NCI-H1092 treated with DMSO at 0.1 percent for 48 hours (cell line): ENCODE data around the gene USP54.

Experiments used
- DNase-seq: peaks from one replicate; lab custom pipeline; 2025; lab: John Stamatoyannopoulos, UW

The USP54 gene

GRCh38 chr10:73529089-73529832, 61.9 kb downstream of the USP54 start:
- DNase-seq = peak; percentile 73

- DNase-seq = no peak
Observed at GRCh38 chr10:73522263-73522662, 68.9 kb downstream of the USP54 start.

- DNase-seq = no peak
Observed at GRCh38 chr10:73519336-73519735, 71.8 kb downstream of the USP54 start.

GRCh38 chr10:73517166-73517888, 73.8 kb downstream of the USP54 start:
- DNase-seq = no peak

GRCh38 chr10:73512207-73512743, 78.9 kb downstream of the USP54 start:
- no peak for DNase-seq

GRCh38 chr10:73509695-73510094, 81.4 kb downstream of the USP54 start:
- DNase-seq = no peak

GRCh38 chr10:73506491-73506890, 84.7 kb downstream of the USP54 start:
- no peak for DNase-seq

GRCh38 chr10:73506074-73506473, 85.1 kb downstream of the USP54 start:
- no peak for DNase-seq

- no peak for DNase-seq
Observed at GRCh38 chr10:73503037-73503436, 88.1 kb downstream of the USP54 start.

- DNase-seq = no peak
Observed at GRCh38 chr10:73501651-73502050, 89.5 kb downstream of the USP54 start.

GRCh38 chr10:73497623-73498022, 93.5 kb downstream of the USP54 start:
- no peak for DNase-seq

GRCh38 chr10:73495884-73496674, 95.1 kb downstream of the USP54 start, which contains the start of gene PPP3CB:
PPP3CB (minus strand) TSS chr10:73496024; CDS start chr10:73495889, 135 bp downstream.
- peak; percentile 89 for DNase-seq

- peak; percentile 74 for DNase-seq
Observed at GRCh38 chr10:73495226-73495883, 95.8 kb downstream of the USP54 start.

- DNase-seq = no peak
Observed at GRCh38 chr10:73494877-73495225, 96.3 kb downstream of the USP54 start.

- DNase-seq = no peak
Observed at GRCh38 chr10:73494213-73494612, 96.9 kb downstream of the USP54 start.

- DNase-seq = no peak
Observed at GRCh38 chr10:73493781-73494180, 97.4 kb downstream of the USP54 start.

- no peak for DNase-seq
Observed at GRCh38 chr10:73486601-73487000, 104.5 kb downstream of the USP54 start.

- no peak for DNase-seq
Observed at GRCh38 chr10:73485320-73485719, 105.8 kb downstream of the USP54 start.

- DNase-seq = no peak
Observed at GRCh38 chr10:73480158-73480557, 111.0 kb downstream of the USP54 start.

- DNase-seq = no peak
Observed at GRCh38 chr10:73478636-73479035, 112.5 kb downstream of the USP54 start.

GRCh38 chr10:73471226-73471625, 119.9 kb downstream of the USP54 start:
- DNase-seq = no peak

- no peak for DNase-seq
Observed at GRCh38 chr10:73469579-73469978, 121.6 kb downstream of the USP54 start.
